Brain microvascular endothelial cell (primary cell): ENCODE measurements around the gene TRMT44.
"Not testable (repeated sequence)": the region's sequence is repeated elsewhere in the genome, so short reads cannot be mapped to it uniquely, and the experiment has no call there.

ENCODE experiments used
- DNase-seq: peaks from one replicate; pipeline ENCODE4 v3.0.0-alpha.2; 2020
- H3K27ac ChIP-seq: fragments of 250-450 bp; sonication (Bioruptor Pico); 2 replicates; pipeline ENCODE4 v1.5.1; 2020; ENCODE audit warnings: mild to moderate bottlenecking, moderate library complexity
- H3K27me3 ChIP-seq: fragments of 250-450 bp; sonication (Bioruptor Pico); replicated peaks from 2 replicates; pipeline ENCODE4 v1.5.1; 2020; ENCODE audit warnings: mild to moderate bottlenecking
- H3K36me3 ChIP-seq: fragments of 250-450 bp; sonication (Bioruptor Pico); replicated peaks from 2 replicates; pipeline ENCODE4 v1.5.1; 2020; ENCODE audit warnings: mild to moderate bottlenecking
- H3K4me3 ChIP-seq: 2 replicates; pipeline ENCODE4 v1.5.1; 2011; ENCODE audit warnings: low read depth, mild to moderate bottlenecking, control low read depth, low read length, moderate library complexity
- in situ Hi-C: cut with HindIII; loops from 2 replicates; pipeline ENCODE4 v1.10.0; 2017; ENCODE audit warnings: low sequenced_read_pairs, low pct_ligation_motif_present
- TF ChIP-seq, protein P1 (sequence below): IDR thresholded peaks from 2 replicates; pipeline ENCODE4 v1.5.1; 2011; ENCODE audit warnings: low read depth, mild to moderate bottlenecking, moderate library complexity, low read length, control low read depth, inconsistent platforms; ENCODE audit errors: missing control alignments

The TRMT44 gene

DNA sequence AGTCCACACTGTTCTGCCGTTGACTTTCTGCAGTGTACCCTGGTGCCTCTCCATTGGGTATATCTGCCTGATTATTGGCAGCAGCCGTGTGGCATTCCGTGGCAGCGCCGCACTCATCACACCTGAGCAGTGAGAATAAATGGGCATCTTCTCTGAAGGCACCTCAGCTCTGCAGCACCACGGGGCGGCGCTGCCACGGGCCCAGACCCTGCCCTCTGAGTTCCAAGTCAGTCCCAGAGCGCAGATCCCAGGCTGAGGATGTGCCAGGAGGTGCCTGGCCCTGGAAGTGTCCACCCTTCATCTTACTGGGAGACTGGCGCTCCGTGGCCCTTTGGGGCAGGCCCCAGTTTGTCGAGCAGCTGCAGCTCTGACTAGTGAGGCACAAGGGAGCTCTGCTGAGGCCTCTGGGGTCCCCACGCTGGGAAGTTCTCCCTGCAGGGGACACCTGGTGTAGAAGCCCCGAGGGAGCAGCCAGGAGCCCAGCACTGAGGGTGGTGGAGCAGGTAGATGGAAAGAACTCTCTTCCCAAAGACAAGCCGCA is 36.6 kb downstream of the TRMT44 start:
- Histone ChIP-seq H3K4me3 (no peak overlapping the region), H3K27ac (no peak overlapping the region), H3K36me3 (peaks cover 2% of the 10 kb centered on the region), H3K27me3 (no peaks in the 10 kb centered on the region)
- no peak for DNase-seq
- TF ChIP-seq, protein P1, sequence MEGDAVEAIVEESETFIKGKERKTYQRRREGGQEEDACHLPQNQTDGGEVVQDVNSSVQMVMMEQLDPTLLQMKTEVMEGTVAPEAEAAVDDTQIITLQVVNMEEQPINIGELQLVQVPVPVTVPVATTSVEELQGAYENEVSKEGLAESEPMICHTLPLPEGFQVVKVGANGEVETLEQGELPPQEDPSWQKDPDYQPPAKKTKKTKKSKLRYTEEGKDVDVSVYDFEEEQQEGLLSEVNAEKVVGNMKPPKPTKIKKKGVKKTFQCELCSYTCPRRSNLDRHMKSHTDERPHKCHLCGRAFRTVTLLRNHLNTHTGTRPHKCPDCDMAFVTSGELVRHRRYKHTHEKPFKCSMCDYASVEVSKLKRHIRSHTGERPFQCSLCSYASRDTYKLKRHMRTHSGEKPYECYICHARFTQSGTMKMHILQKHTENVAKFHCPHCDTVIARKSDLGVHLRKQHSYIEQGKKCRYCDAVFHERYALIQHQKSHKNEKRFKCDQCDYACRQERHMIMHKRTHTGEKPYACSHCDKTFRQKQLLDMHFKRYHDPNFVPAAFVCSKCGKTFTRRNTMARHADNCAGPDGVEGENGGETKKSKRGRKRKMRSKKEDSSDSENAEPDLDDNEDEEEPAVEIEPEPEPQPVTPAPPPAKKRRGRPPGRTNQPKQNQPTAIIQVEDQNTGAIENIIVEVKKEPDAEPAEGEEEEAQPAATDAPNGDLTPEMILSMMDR = no peak
- in situ Hi-C loops = no loop called here

DNA sequence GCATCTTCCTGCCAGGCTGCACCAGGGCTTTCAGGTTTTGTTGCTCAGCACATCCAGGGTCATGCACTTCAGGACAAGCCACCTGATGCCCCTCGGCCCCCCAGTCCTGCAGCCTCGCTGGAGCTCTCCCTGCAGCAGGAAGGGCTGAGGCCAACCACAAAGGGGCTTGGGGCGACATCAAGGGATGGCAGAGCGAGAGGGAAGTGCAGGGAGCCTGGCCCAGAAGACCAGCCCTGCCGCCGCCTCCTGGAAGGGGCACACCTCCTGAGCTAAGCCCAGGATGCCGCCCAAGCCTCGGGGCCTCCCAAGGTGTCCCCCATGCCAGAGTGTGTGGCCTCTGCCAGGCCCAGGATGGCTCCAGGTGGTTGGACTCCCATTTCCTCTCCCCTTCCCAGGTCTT is 37.1 kb downstream of the TRMT44 start:
- Histone ChIP-seq H3K27ac (no peak overlapping the region), H3K4me3 (no peak overlapping the region), H3K27me3 (no peaks in the 10 kb centered on the region), H3K36me3 (peaks cover 2% of the 10 kb centered on the region)
- no peak for DNase-seq
- in situ Hi-C loops = no loop called here
- TF ChIP-seq, protein P1 = no peak

DNA sequence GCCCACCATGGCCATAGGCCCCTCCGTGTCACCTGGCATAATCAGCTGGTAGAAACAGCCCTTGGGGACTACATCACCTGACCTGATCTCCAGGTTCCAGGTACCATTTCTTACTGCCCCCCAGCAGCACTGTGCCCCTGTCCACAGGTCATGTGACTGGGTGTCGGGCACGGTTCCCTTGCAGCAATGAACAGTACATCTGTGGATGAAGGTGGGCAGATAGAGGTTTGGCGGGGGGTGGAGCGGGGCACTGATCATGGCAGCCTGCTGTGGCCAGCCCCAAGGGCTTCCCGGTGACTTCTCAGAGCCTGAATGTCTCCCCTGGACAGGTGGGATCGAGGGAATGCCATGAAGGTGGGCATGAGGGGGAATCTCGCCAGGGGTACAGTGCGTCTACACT is 37.8 kb downstream of the TRMT44 start:
- in situ Hi-C loops = no loop called here
- H3K27me3 ChIP-seq = no peaks in the 10 kb centered on the region
- peaks cover 2% of the 10 kb centered on the region for H3K36me3 ChIP-seq
- no peak for DNase-seq
- TF ChIP-seq, protein P1 = no peak
- no peak overlapping the region for H3K4me3 ChIP-seq
- no peak overlapping the region for H3K27ac ChIP-seq

DNA sequence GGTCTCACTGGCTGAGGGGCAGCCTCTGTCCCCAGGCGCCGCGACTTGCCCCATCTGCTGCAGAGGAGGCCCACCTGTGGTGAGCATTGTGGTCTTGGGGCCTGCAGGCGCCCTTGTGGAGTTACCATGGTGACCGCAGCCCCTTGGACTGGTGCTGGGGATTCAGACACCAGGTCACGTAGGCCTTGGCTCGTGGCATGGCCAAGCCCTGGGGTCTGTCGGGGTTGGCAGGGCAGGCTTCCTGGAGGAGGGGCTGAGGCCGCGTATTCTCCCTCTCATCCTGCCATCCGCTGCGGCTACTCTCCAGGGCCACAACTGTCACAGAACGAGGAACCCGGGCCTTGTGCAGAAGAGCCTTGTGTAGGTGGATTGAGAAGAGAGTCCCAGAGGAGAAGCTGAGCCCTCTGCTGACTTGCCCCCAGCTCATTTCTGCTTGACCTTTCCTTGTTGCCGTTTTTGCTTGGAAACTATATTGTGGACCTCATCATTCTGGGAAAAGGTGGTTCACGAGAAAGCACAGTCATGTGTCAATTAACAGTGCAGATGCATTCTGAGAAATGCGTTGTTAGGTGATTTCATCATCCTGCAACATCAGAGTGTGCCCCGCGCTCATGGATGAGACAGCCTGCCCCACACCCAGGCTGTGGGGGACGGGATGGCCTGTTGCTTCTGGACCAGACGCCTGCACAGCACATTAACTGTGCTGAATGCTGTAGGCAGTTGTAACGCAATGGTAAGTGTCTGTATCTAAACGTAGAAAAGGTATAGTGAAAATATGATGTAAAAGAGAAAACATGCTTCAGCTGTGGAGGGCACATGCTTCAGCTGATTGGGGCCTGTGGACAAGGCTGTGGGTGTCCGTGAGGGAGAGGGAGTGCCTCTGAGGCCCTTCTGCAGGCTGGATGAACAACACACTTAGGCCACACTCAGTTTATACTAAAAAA is 38.5 kb downstream of the TRMT44 start:
- in situ Hi-C loops = no loop called here
- peak; percentile 11 for DNase-seq
- Histone ChIP-seq H3K4me3 (no peak overlapping the region), H3K36me3 (peaks cover 2% of the 10 kb centered on the region), H3K27ac (no peak overlapping the region), H3K27me3 (no peaks in the 10 kb centered on the region)
- TF ChIP-seq, protein P1 = no peak

DNA sequence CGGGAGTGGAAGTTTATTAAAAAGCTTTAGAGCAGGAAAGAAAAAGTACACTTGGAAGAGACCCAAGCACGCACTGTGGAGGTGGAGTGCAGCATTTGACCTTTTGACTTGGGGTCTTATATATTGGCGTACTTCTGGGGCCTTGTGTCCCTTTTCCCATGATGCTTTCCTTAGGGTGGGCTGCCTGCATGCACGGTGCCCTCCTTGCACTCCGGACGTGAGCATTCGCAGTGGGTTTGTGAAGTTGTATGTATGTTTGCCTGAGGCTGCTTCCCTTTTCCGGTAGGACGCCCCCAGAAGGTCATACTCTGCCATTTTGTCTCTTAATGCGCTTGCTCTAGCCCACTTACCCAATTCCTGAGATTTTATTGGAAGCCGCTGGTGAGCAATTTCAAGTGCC is 39.6 kb downstream of the TRMT44 start:
- Histone ChIP-seq H3K36me3 (peaks cover 2% of the 10 kb centered on the region), H3K4me3 (no peak overlapping the region), H3K27me3 (no peaks in the 10 kb centered on the region), H3K27ac (no peak overlapping the region)
- no peak for DNase-seq
- TF ChIP-seq, protein P1 = no peak
- in situ Hi-C loops = no loop called here

DNA sequence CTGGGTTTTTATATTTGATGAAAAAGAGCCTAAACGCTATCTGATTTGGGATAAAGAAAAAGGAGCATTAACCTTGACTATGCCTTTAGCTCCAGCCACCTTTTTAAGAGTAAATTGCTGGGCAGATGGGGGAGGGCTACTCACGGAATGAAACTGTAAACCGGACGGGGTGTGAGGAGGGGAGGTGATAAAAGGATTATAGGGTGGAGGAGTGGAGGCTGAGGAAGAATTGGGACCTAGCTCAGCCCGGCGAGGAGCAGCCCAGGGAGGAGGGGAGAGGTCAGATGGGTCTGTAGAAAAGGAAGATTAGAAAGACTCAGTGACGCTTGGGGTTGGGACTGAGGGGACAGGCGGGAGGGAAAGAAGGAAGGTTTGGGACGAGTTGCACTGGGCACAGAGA is 46.1 kb downstream of the TRMT44 start:
- H3K27ac ChIP-seq, H3K27me3 ChIP-seq, in situ Hi-C loops, H3K36me3 ChIP-seq, DNase-seq, H3K4me3 ChIP-seq: not testable (repeated sequence)
